ENCODE results near the gene PCDHGA12. TPM values are rescaled to one million over a fixed set of nuclear protein-coding genes. Genes with fewer than 3 reads are reported as not detected.
A peak's percentile ranks its signal among the peaks of the same experiment; 100 is the strongest.
"Not testable (repeated sequence)": the region's sequence is repeated elsewhere in the genome, so short reads cannot be mapped to it uniquely, and the experiment has no call there.

Gene PCDHGA12
- total RNA-seq, 3 donors from 2014 or later, result 9.8 to 12.0 (median 11.1) TPM

GRCh38 chr5:141397756-141398551 is 32.4 kb upstream of the PCDHGA12 start, which contains the start of gene PCDHGB5:
TSS of gene PCDHGB5 (plus strand) at chr5:141397947. CDS start at chr5:141398128, 181 bp downstream.
- Histone ChIP-seq H3K4me3 (peak within 1 kb of the TSS; percentile 1 to 45 (median 24)), H3K9me3 (peaks cover 79 to 96% of the 10 kb centered on the region in 2 donors)
- intact Hi-C loops (cut with DNase I; ENCODE audit: low total_unique reads); DNase-seq (ENCODE audit: low spot score in 2 of 2); H3K27ac ChIP-seq; H3K27me3 ChIP-seq; H3K36me3 ChIP-seq; H3K4me1 ChIP-seq: not testable (repeated sequence)
- TF ChIP-seq, protein P1, sequence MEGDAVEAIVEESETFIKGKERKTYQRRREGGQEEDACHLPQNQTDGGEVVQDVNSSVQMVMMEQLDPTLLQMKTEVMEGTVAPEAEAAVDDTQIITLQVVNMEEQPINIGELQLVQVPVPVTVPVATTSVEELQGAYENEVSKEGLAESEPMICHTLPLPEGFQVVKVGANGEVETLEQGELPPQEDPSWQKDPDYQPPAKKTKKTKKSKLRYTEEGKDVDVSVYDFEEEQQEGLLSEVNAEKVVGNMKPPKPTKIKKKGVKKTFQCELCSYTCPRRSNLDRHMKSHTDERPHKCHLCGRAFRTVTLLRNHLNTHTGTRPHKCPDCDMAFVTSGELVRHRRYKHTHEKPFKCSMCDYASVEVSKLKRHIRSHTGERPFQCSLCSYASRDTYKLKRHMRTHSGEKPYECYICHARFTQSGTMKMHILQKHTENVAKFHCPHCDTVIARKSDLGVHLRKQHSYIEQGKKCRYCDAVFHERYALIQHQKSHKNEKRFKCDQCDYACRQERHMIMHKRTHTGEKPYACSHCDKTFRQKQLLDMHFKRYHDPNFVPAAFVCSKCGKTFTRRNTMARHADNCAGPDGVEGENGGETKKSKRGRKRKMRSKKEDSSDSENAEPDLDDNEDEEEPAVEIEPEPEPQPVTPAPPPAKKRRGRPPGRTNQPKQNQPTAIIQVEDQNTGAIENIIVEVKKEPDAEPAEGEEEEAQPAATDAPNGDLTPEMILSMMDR (IDR thresholded peaks at IDR 0.05), result peak in 2 of 3 donors; percentile 38 to 40

DNA sequence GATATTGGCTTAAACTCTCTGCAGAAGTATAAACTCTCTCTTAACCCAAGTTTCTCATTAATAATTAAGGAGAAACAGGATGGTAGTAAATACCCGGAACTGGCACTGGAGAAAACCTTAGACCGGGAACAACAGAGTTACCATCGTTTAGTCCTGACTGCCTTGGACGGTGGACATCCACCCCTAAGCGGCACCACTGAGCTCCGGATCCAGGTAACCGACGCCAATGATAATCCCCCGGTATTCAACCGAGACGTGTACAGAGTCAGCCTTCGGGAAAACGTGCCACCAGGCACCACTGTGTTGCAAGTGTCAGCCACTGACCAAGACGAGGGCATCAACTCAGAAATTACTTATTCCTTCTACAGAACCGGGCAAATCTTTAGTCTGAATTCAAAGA is 31.7 kb upstream of the PCDHGA12 start:
- Histone ChIP-seq H3K27me3 (no peaks in the 10 kb centered on the region), H3K4me1 (no peaks in the 10 kb centered on the region), H3K27ac (no peak overlapping the region), H3K4me3 (peak overlapping the region in 1 of 3 donors; percentile 10), H3K36me3 (no peaks in the 10 kb centered on the region), H3K9me3 (peaks cover 79 to 96% of the 10 kb centered on the region in 2 donors)
- no peak for TF ChIP-seq POLR2AphosphoS5 (IDR thresholded peaks at IDR 0.05)
- intact Hi-C loops (cut with DNase I; ENCODE audit: low total_unique reads), result no loop called here
- DNase-seq (ENCODE audit: low spot score in 2 of 2), result no peak

- Histone ChIP-seq H3K27ac (no peak overlapping the region), H3K27me3 (no peaks in the 10 kb centered on the region), H3K4me3 (peak overlapping the region in 1 of 3 donors; percentile 35), H3K9me3 (peaks cover 79 to 96% of the 10 kb centered on the region in 2 donors), H3K4me1 (no peaks in the 10 kb centered on the region), H3K36me3 (no peaks in the 10 kb centered on the region)
- TF ChIP-seq, protein P1 (IDR thresholded peaks at IDR 0.05), result no peak
- TF ChIP-seq POLR2AphosphoS5 (IDR thresholded peaks at IDR 0.05) (no peak), POLR2A (IDR thresholded peaks at IDR 0.05) (no peak)
- intact Hi-C loops (cut with DNase I; ENCODE audit: low total_unique reads), result loop anchor here (5.0 kb wide), 1 partner anchor 128 kb away; no protein-coding TSS in a partner anchor
- DNase-seq (ENCODE audit: low spot score in 2 of 2), result no peak
Observed at GRCh38 chr5:141399555-141400258, 30.6 kb upstream of the PCDHGA12 start.

GRCh38 chr5:141402553-141403243 is 27.6 kb upstream of the PCDHGA12 start, which contains the start of gene PCDHGA9:
TSS of gene PCDHGA9 (plus strand) at chr5:141402778. CDS start at chr5:141402953, 175 bp downstream.
- DNase-seq (ENCODE audit: low spot score in 2 of 2), result no peak
- H3K4me3 ChIP-seq, result peak within 1 kb of the TSS; percentile 27 to 57 (median 35)
- TF ChIP-seq POLR2AphosphoS5 (IDR thresholded peaks at IDR 0.05) (no peak), POLR2A (IDR thresholded peaks at IDR 0.05) (no peak)
- TF ChIP-seq, protein P1 (IDR thresholded peaks at IDR 0.05), result no peak
- intact Hi-C loops (cut with DNase I; ENCODE audit: low total_unique reads), result loop anchor here (5.0 kb wide), 1 partner anchor 125 kb away; no protein-coding TSS in a partner anchor
- peak within 1 kb of the TSS in 1 of 2 donors; percentile 0 for H3K27ac ChIP-seq
- H3K36me3 ChIP-seq, result no peaks in the 10 kb centered on the region
- peaks cover 77 to 96% of the 10 kb centered on the region in 2 donors for H3K9me3 ChIP-seq
- no peaks in the 10 kb centered on the region for H3K27me3 ChIP-seq
- no peaks in the 10 kb centered on the region for H3K4me1 ChIP-seq

- intact Hi-C loops (cut with DNase I; ENCODE audit: low total_unique reads), result loop anchor here (5.0 kb wide), 1 partner anchor 124 kb away; no protein-coding TSS in a partner anchor
- Histone ChIP-seq H3K9me3 (peaks cover 79 to 100% of the 10 kb centered on the region in 2 donors), H3K27me3 (no peaks in the 10 kb centered on the region), H3K27ac (no peak overlapping the region), H3K36me3 (no peaks in the 10 kb centered on the region), H3K4me3 (peak overlapping the region; percentile 27 to 57 (median 35)), H3K4me1 (no peaks in the 10 kb centered on the region)
- TF ChIP-seq POLR2AphosphoS5 (IDR thresholded peaks at IDR 0.05), result no peak
- TF ChIP-seq, protein P1 (IDR thresholded peaks at IDR 0.05), result no peak
- no peak for TF ChIP-seq POLR2A (IDR thresholded peaks at IDR 0.05)
- no peak for DNase-seq (ENCODE audit: low spot score in 2 of 2)
Observed at GRCh38 chr5:141403387-141403786, 26.9 kb upstream of the PCDHGA12 start.
